RWPE2 (cell line): ENCODE results near the gene LUM.

ENCODE experiments used
- ATAC-seq: fragments of 200-7000 bp; cut with Tn5 transposase; 3 replicates; pipeline ENCODE4 v1.9.1; 2021; ENCODE audit warnings: low read depth
- DNase-seq: peaks from one replicate; pipeline ENCODE4 v3.0.0-alpha.2; 2020; ENCODE audit warnings: low spot score
- H3K27ac ChIP-seq: fragments of 450-650 bp; 2 replicates; pipeline ENCODE4 v1.5.1; 2017; ENCODE audit warnings: mild to moderate bottlenecking; ENCODE audit not compliant: poor library complexity, severe bottlenecking
- H3K27me3 ChIP-seq: fragments of 250-450 bp; sonication (Bioruptor Pico); 2 replicates; pipeline ENCODE4 v1.5.1; 2021; ENCODE audit warnings: mild to moderate bottlenecking, moderate library complexity; ENCODE audit not compliant: insufficient read depth, poor library complexity, severe bottlenecking
- H3K36me3 ChIP-seq: fragments of 250-450 bp; sonication (Bioruptor Pico); 2 replicates; pipeline ENCODE4 v1.5.1; 2020; ENCODE audit warnings: low read depth, mild to moderate bottlenecking, moderate library complexity
- H3K4me1 ChIP-seq: fragments of 250-450 bp; sonication (Bioruptor Pico); 2 replicates; pipeline ENCODE4 v1.5.1; 2021; ENCODE audit warnings: mild to moderate bottlenecking, moderate library complexity; ENCODE audit not compliant: insufficient read depth, poor library complexity, severe bottlenecking
- H3K4me3 ChIP-seq: fragments of 250-450 bp; sonication (Bioruptor Pico); 2 replicates; pipeline ENCODE4 v1.5.1; 2021; ENCODE audit warnings: mild to moderate bottlenecking, moderate library complexity; ENCODE audit not compliant: severe bottlenecking
- H3K9me3 ChIP-seq: fragments of 250-450 bp; sonication (Bioruptor Pico); 2 replicates; pipeline ENCODE4 v1.5.1; 2021; ENCODE audit warnings: mild to moderate bottlenecking, moderate library complexity; ENCODE audit not compliant: severe bottlenecking
- CTCF ChIP-seq: fragments of 450-650 bp; IDR thresholded peaks from one replicate; pipeline ENCODE4 v1.5.1; 2017; ENCODE audit warnings: mild to moderate bottlenecking, moderate library complexity; ENCODE audit not compliant: poor library complexity, severe bottlenecking

LUM gene

GRCh38 chr12:91078501-91078900, 32.8 kb downstream of the LUM start:
- Histone ChIP-seq H3K36me3 (no peaks in the 10 kb centered on the region), H3K4me1 (no peaks in the 10 kb centered on the region), H3K27ac (no peak overlapping the region), H3K4me3 (no peak overlapping the region), H3K9me3 (no peaks in the 10 kb centered on the region), H3K27me3 (no peaks in the 10 kb centered on the region)
- DNase-seq, result no peak
- no peak for TF ChIP-seq CTCF
- no peak for ATAC-seq

- H3K4me1 ChIP-seq, result no peaks in the 10 kb centered on the region
These were observed 33.9 kb downstream of the LUM start for GRCh38 chr12:91077228-91077954.

GRCh38 chr12:91074851-91075250, 36.4 kb downstream of the LUM start:
- DNase-seq, result no peak
- H3K4me3 ChIP-seq, result no peak overlapping the region
- no peaks in the 10 kb centered on the region for H3K36me3 ChIP-seq
- TF ChIP-seq CTCF, result no peak
- no peak overlapping the region for H3K27ac ChIP-seq
- H3K4me1 ChIP-seq, result no peaks in the 10 kb centered on the region
- H3K9me3 ChIP-seq, result no peaks in the 10 kb centered on the region
- no peaks in the 10 kb centered on the region for H3K27me3 ChIP-seq
- ATAC-seq, result no peak

More at GRCh38 chr12:91077228-91077954, 33.9 kb downstream of the LUM start:
- no peak for ATAC-seq
- H3K27ac ChIP-seq, result no peak overlapping the region
- no peaks in the 10 kb centered on the region for H3K9me3 ChIP-seq
- H3K36me3 ChIP-seq, result no peaks in the 10 kb centered on the region
- no peak for DNase-seq
- H3K27me3 ChIP-seq, result no peaks in the 10 kb centered on the region
- no peak for TF ChIP-seq CTCF
- no peak overlapping the region for H3K4me3 ChIP-seq

GRCh38 chr12:91074154-91074709, 37.1 kb downstream of the LUM start:
- ATAC-seq (no peak), DNase-seq (no peak)
- no peak for TF ChIP-seq CTCF

GRCh38 chr12:91073426-91073825, 37.9 kb downstream of the LUM start:
- ATAC-seq (no peak), DNase-seq (no peak)
- Histone ChIP-seq H3K27ac (no peak overlapping the region), H3K9me3 (no peaks in the 10 kb centered on the region), H3K27me3 (no peaks in the 10 kb centered on the region), H3K4me1 (no peaks in the 10 kb centered on the region), H3K4me3 (no peak overlapping the region), H3K36me3 (no peaks in the 10 kb centered on the region)
- no peak for TF ChIP-seq CTCF

More at GRCh38 chr12:91074154-91074709, 37.1 kb downstream of the LUM start:
- no peaks in the 10 kb centered on the region for H3K36me3 ChIP-seq
- no peaks in the 10 kb centered on the region for H3K27me3 ChIP-seq
- H3K27ac ChIP-seq, result no peak overlapping the region
- no peaks in the 10 kb centered on the region for H3K4me1 ChIP-seq
- H3K4me3 ChIP-seq, result no peak overlapping the region
- H3K9me3 ChIP-seq, result no peaks in the 10 kb centered on the region
